NT2/D1 (cell line): ENCODE results near the gene CACNA1G.

Experiments
- SUZ12 ChIP-seq: IDR thresholded peaks from 2 replicates; pipeline ENCODE4 v1.6.1; 2011; ENCODE audit not compliant: insufficient read length, insufficient read depth; ENCODE audit errors: extremely low read depth
- YY1 ChIP-seq: IDR thresholded peaks from 2 replicates; pipeline ENCODE4 v1.6.1; 2011; ENCODE audit not compliant: insufficient read length, insufficient read depth

GRCh38 chr17:50521514-50521913, 39.0 kb upstream of the CACNA1G start:
- TF ChIP-seq YY1 (no peak), SUZ12 (no peak)
